NK-92 treated with Interleukin-12 subunit alpha and Interleukin-12 subunit beta, amount 100 ng/mL, for 24 hours (cell line): Measurements from ENCODE around the gene B3GNT5.

ENCODE experiments used
- DNase-seq: peaks from one replicate; lab custom pipeline; 2025; lab: John Stamatoyannopoulos, UW

Gene B3GNT5, protein sequence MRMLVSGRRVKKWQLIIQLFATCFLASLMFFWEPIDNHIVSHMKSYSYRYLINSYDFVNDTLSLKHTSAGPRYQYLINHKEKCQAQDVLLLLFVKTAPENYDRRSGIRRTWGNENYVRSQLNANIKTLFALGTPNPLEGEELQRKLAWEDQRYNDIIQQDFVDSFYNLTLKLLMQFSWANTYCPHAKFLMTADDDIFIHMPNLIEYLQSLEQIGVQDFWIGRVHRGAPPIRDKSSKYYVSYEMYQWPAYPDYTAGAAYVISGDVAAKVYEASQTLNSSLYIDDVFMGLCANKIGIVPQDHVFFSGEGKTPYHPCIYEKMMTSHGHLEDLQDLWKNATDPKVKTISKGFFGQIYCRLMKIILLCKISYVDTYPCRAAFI

DNA sequence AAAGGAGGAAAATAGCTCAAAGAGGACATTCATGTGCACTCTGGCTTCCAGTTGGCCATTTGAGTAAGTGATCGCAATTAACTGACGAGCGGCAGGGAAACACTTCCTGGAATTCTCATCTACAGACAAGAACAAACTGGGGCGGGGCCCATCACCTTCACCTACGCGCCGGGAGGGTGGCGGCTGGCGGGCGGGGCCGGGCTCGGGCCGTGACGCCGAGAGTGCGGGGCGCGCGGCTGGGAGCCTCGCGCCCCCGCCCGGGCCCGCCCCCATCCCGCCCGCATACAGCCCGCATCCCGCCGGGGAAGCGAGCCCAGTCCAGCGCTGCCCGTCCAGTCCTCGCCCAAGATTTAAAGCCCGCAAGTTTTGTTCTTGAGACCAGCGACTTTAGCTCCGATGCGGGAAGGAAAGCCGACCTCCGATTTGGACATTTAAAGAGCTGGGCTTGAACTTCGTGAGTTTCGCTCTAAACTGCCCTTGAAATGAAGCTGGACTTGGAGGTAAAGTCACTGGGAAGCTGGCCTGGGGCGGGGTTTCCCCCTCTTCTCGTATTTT, at the start of gene B3GNT5:
B3GNT5 (plus strand) TSS at position 281 of the 555 bp plus-strand sequence. CDS start 16,546 bp downstream, outside the sequence.
- DNase-seq, result no peak

DNA sequence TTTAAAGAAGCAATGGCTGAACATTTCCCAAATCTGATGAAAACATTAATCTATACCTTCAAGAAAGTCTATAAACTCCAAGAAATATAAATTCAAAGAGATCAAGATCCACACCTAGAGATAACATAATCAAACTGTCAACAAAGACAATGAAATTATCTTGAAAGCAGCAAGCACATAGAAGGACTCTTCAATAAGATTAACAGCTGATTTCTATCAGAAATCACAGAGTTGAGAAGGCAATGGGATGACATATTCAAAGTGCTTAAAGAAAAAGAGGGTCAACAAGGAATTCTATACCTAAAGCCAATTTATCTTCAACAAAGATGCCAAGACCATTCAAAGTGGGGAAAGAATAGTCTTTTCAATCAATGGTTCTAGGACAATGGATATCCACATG, 49.4 kb upstream of the B3GNT5 start:
- DNase-seq, result no peak

DNA sequence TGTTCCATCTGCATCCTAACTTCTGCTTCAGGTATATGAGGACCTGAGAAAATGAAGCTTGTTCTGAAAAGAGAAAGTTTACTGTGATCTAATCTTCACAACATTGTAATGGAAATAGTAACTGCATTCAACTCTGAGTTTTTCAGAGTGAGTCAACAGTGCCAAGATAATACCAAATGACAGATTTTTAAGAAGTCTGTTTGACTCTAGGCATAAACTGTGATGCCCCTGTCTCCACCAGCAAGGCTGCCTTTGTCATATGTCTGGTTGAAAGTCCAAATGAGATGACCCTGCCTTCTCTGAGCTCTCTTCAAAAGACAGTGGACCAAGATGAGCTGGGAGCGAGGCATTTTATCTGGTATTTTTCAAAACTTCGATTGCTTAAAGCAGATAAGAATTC, 44.8 kb upstream of the B3GNT5 start:
- no peak for DNase-seq

DNA sequence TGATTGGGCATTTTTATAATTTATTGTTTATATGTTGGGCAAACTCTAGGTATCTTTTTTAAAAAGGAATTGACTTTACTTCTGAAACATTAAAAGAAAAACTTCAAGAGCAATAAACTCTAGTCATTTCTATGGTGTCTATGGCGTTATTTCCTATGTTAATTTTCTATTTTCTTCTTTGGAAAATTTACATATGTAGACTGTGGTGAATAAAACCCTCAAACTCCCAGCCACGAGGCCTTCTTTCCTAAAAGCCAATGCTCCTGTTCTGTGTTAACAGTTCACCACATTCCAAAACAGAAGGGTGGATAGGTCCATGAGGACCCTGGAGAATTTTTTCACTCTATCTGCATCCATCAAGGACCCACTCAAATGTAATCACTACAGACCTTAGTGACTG, 44.3 kb upstream of the B3GNT5 start:
- no peak for DNase-seq

DNA sequence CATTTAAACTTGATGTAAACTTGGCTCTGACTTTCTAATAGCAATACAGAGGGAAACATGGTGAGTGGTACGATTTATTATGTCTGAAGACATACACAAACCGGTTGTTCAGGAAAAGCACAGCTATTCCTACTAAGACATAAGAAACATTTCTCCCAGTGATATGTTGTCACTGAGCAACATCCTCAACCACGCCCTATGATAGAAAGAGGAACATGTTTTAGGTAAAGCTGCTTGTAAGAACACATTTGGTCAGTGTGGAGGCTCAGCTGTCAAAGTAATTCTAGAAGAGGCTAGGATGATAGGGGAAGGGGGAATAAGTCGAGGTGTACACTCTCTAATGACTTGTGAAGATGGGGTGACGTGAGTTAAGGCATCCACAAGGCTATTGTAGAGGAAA, 42.7 kb upstream of the B3GNT5 start:
- DNase-seq, result no peak

DNA sequence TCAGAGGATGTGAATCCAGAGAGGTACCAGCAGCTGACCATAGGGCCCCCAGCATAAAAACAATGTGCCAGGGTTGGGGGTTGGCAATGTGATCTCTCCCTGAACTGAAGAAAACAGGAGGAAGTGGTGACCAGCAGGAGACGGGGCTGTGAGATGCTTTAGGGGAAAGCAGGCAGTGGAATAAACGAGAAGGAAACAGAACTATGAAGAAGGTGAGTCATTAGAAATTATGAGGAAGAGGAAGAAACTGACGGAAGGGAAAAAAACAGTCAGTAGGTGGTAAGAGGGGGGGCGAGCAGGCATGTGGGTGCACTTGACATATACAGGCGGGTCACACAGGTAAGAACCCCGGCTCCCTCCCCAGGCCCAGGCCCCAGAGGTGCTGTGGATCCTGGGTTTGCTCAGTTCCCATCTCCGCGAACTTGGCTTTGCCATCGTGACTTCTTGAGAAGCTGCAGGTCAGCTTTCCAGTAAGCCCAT, 42.2 kb upstream of the B3GNT5 start:
- DNase-seq, result no peak

DNA sequence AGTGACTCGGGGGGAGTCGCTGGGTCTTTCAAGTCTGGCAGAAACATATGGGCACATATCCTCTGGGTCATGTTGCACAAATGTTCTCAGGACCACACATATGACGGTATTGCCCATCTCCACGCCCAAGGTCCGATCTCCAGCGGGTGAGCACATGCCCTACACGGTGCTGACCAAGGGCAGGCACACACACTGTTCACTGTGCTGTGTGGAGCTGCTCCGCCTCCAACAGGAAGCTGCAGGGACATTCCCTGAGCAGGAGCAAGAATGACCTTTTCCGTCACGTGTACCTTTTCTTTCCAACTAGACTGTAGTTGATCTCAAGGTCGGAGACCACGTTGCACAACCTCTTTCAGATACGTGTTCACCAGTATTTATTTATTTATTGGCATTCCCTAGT, 41.7 kb upstream of the B3GNT5 start:
- no peak for DNase-seq

DNA sequence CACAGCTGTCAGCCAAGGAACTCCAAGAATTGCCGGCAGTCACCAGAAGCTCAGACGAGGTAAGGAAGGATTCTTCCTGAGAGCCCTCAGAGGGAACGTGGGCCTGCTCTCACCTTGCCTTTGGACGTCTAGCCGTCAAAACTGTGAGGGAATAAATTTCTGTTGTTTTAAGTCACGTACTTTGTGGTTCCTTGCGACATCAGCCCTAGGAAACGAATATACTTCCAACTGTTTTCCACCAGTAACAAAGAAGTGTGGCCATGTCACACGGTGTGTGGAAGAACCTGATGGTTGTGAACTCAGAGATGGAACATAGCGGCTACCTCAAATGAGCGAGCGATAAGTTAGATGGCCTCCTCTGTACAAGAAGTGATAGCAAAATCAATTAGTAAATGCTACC, 41.0 kb upstream of the B3GNT5 start:
- DNase-seq, result no peak

DNA sequence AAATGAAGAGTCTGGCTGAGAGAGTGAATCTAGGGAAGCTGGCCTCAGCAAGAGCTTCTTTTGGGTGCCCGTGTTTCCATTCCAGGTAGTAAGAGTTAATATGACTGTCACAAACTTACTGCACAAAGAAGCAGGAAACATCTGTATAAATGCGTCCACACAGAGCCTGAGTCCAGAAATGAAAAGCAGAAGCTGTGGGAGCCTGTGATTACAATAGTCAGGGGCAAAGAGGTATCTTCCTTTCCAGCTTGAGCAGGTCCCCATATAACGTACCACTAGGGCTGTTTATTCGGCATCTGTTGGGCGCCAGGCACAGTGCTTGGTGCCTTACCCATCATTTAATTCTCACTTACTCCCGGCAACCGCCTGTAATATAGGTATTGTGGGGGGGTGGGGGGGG, 40.5 kb upstream of the B3GNT5 start:
- DNase-seq, result no peak

DNA sequence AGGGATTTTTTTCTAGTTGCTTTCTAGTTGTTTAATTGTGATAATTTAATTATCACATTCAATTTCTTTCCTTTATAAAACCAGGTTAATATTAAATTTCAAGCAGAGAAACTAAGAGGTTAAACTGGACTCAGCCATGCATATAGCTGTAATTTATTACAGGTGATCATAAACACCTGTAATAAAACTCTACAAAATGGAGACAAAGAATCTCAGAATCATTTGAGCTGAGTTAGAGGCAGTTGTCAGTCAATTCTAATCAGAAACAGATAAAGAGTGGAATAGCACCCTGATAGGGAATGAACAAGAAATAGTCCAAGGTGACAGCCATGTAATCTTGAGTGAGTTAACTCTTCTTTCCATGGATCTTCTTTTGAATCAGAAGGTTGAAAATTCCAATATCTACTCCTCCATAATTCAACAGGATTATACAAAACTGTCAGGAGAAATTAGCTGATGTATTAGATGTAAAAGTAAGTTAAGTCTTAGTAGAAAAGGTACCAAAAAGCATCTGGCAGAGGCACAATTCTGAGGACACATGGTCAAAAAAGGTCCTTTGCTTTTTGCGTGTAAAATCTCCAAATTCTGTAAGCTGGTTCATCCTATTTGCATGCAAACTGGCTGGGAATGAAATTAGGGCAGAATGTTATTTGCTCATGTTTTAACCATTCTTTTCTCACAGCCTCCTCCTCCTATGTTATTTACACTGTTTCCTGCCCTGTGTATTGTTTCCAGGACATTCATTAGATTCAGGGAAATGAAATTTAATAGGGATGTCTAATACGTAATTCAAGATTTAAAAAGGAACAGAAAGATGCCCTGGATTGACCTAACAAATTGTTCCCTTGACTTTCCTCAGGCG, 39.4 kb upstream of the B3GNT5 start:
- no peak for DNase-seq

DNA sequence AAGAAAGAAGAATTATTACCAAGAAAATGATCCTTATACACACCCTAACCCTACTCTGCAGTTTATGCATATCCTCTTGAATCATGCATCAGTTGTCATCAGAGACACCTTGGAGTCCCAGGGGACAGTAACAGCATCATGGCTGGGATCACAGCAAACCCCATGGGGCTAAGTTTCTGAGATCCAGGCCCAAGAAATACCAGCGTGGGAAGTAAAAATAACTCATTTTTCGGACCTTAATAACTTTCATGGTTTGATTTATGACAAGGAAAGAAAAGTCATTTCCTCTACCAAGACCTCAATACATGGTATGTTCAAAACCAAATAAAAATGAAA, 38.8 kb upstream of the B3GNT5 start:
- no peak for DNase-seq

DNA sequence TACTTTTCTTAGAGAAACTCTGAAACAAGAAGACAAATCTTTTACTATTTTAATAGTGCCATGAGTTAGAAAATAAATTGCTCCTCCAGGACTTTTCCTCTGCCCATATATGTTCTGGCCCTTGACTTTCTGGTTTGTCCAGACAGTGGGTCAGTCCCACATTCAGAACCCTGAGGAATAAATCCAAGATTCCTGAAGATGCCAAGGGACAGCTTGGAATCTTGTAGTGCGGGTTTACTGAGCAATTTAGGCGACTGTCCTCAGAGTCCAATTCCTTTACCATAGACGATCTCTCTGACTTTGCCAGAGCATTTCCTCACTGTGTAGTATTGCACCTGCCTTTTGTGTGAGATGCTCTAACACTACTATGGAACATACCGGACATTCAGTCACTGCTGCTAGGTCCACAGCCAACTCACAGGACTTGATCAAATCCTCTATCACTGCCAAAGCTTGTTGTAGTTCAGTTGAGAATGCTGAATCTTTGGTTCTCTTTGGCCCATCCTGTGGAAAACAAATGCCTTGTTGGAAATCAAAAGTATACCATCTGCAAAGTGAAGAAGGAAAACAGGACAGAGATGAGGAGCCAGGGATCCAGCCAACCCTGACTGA, 37.4 kb upstream of the B3GNT5 start:
- DNase-seq, result no peak

DNA sequence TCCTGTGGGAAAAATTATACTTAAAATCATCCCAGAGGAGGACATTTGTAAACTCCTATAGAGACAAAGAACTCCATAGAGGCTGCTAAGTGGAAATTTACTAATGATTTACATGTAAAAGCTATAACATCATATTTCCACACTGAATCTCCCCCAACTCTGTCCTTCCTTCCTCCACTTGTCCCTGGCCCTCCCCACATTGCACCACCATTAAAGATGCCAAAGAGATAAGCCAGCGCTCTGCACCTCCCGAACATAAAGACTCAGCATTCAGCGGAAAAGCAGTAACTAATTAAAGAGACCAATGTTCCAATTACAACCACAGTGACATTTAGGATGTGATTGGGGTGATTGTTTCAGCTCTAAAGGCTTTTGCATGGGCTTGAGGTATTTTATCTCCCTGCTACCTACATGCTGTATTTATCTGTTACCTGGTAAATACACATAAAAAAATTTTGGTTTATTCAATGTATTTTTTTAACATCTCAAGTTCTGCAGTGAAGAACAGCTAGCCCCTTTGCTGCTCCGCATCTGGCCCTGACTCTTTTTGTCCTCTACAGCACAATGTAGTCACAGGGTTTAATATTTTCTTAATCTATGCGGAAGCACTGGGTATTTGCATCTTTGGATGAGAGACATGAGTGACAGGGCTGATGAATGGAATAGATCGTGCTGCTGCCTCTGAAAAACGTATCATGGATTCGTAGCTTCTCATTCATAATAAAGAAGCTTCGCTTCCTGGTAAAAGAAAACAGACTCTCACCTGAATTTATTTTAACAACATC, 35.3 kb upstream of the B3GNT5 start:
- no peak for DNase-seq

DNA sequence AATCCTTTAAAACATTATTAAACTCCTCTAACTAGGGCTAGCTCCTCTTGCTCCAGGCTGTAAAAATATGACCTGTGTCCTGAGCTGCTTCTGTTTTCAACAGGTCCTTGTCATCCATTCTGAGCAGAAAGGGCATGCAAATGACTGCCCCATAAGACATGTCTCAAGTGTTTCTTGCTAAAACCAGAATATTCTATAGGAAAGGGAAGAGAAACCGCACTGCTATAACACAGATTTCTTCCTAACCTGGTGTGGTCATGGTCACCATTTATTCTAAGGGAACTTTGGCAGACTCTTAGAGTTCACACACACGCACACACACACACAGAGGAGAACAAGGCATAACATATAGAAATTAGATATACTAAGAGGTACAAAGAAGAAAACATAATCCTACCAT, 34.2 kb upstream of the B3GNT5 start:
- no peak for DNase-seq

DNA sequence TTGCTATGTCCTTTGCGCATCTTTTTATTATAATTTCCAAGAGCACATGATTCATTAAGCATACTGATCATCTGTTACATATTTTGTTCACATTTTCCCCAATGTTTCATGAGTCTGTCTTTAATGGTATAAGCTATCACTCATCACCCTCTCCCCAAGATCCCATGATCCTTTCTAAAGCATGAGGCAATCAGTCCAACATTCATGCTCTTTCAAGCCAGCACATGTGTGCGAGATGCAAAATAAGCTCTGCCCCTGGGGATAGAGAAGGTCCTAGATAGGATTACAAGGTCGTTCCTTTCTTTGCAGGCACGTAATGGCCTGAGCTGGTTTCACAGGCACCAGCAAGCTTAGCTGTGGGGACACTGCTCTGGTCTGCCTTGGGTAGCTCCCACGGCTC, 32.2 kb upstream of the B3GNT5 start:
- no peak for DNase-seq

DNA sequence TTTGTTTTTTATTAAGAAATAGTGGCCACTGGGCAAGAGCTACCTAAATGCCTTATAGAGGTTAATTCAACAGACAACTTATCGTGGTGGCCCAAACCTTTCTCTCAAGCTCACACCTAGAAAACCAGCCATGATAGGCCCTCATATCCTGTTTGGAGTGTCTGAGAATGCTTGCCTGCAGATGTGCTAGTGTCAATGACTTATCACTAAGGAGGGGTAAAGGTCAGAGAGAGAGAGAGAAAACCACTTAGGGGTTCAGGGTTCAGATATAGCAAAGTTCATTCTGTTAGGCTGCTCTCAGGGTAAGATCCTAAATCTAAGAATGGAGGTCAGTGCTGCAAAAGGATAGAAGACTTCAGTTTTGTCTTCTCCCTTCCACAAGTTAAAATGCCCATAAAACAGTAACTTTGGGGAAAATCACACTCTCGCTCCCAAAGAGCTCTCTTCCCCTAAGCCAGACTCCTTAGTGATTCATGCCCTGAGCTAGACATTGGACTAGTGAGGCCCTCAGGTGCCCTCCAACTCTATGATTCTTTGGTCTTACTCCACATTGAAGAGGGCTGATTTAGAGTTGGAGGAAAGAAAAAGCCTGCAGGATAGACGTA, 30.3 kb upstream of the B3GNT5 start:
- DNase-seq, result no peak

DNA sequence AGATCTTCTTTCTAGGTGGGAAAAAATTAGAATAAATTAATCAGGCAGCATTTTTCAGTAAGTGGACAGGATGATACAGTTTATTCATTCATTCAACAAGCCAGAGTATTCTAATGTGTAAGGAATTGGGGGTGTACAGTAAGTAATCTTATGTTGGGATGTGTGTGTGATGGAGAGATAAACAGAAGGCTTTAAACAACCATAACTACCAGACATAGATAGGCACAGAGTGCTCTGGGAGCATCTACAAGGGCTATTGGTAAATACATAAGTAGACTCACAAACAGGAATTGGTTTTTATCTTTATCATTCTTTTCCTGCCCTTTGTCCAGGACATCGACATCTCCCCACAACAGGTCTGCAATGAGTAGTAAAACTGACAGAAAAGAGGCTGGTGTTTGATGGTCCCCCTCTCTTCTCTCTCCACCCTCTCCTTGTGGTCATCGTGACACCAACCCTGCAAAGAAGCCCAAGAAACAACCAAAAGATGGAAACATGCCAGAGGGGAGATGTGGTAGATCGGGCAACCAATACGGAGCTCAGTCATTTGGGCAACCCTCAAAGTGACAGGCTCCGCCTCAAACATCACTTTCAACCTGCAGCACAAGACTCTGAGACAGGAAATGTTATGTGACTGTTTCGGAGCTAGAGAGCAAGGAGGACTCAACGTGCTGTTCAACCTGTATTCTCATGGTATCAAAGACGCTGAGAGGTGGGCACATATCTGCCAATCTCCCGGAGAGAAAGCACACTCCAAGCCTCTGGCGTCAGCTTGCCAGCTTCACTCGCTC, 28.7 kb upstream of the B3GNT5 start:
- no peak for DNase-seq

DNA sequence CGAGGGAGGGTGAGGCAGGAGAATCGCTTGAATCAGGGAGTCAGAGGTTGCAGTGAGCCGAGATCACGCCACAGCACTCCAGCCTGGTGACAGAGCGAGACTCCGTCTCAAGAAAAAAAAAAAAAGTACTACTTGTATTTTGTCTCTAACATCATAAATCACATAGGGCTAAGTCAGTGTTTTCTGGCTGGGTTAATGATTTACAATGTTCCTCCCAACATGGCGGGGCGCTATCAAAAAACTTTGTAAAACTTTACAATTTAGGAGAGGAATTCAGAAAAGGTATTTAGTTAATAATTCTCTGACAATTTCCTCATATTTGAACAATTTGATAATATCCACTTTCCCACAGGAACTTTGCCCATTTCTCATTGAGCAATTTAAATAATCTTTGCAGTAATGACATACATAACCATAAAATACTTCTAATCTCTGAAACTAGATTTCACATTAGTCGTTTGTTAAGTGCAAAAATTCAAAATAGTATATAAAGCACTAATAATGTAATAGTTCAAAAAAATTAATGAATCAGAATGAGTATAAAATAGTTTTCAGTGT, 26.6 kb upstream of the B3GNT5 start:
- no peak for DNase-seq

DNA sequence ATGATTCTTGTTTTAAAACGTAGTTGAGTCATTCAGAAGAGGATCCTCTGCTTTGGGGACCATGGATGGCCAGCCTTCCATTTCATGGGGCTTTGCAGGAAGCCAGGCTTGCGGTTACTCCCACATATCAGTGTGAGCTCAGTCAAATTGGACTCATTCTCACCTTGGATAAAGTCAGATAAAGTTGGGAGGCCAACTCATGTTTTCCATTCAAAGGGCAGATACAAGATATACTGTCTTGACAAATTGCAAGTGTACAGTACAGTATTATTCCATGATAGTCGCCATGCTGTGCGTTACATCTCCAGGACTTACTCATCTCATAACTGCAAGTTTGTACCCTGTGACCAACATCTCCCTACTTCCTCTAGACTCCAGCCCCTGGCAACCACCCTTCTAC, 25.5 kb upstream of the B3GNT5 start:
- DNase-seq, result no peak

DNA sequence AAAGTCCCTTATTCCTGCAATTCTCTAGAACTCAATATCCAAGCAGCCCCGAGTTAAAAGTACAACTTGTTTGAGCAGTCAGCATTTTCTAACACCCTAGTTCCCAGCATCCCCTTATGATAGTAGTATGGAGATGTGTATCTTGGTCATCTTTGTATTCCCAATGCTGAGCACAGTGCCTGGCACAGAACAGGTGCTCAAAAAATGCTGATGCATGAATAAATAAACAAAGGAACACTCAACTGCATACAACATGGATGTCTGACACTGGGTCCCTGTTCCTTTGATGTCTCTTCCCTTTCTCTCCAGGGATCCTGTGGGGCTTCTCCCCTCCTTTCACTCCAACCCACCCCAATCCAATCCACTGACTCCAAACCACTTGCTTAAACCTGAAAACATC, 23.9 kb upstream of the B3GNT5 start:
- no peak for DNase-seq
